WTC11 (cell line): ENCODE results near the gene NOTO.

ENCODE experiments used
- IRF2 ChIP-seq: sonication (generic); formaldehyde crosslinking; IDR thresholded peaks from 2 replicates; pipeline ENCODE4 v1.8.0; 2022; ENCODE audit warnings: low read depth, missing genetic modification reagents, borderline replicate concordance
- NR2C2 ChIP-seq: sonication (generic); formaldehyde crosslinking; IDR thresholded peaks from 2 replicates; pipeline ENCODE4 v1.8.0; 2022; ENCODE audit warnings: mild to moderate bottlenecking, missing genetic modification reagents
- TCF7 ChIP-seq: sonication (generic); formaldehyde crosslinking; IDR thresholded peaks from 2 replicates; pipeline ENCODE4 v1.8.0; 2022; ENCODE audit warnings: mild to moderate bottlenecking, low read depth, missing genetic modification reagents, moderate library complexity
- TEAD4 ChIP-seq: sonication (generic); formaldehyde crosslinking; IDR thresholded peaks from 2 replicates; pipeline ENCODE4 v1.8.0; 2022; ENCODE audit warnings: mild to moderate bottlenecking, missing genetic modification reagents
- TP53 ChIP-seq: sonication (generic); formaldehyde crosslinking; IDR thresholded peaks from 2 replicates; pipeline ENCODE4 v1.8.1; 2023; ENCODE audit warnings: mild to moderate bottlenecking, missing genetic modification reagents
- TF ChIP-seq, protein P1 (sequence below): fragments of 200-600 bp; IDR thresholded peaks from 2 replicates; pipeline ENCODE4 v1.8.0; 2022; ENCODE audit warnings: antibody characterized with exemption
- TF ChIP-seq, protein P2 (sequence below): sonication (generic); formaldehyde crosslinking; conservative IDR thresholded peaks from 2 replicates; pipeline ENCODE4 v1.8.1; 2022; ENCODE audit warnings: mild to moderate bottlenecking, missing genetic modification reagents

- TF ChIP-seq, protein P1, sequence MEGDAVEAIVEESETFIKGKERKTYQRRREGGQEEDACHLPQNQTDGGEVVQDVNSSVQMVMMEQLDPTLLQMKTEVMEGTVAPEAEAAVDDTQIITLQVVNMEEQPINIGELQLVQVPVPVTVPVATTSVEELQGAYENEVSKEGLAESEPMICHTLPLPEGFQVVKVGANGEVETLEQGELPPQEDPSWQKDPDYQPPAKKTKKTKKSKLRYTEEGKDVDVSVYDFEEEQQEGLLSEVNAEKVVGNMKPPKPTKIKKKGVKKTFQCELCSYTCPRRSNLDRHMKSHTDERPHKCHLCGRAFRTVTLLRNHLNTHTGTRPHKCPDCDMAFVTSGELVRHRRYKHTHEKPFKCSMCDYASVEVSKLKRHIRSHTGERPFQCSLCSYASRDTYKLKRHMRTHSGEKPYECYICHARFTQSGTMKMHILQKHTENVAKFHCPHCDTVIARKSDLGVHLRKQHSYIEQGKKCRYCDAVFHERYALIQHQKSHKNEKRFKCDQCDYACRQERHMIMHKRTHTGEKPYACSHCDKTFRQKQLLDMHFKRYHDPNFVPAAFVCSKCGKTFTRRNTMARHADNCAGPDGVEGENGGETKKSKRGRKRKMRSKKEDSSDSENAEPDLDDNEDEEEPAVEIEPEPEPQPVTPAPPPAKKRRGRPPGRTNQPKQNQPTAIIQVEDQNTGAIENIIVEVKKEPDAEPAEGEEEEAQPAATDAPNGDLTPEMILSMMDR = peak; percentile 81
- TF ChIP-seq TEAD4 (CRISPR knock-in tag) = no peak
- TF ChIP-seq TCF7 (CRISPR knock-in tag) = no peak
- no peak for TF ChIP-seq TP53 (CRISPR knock-in tag)
- no peak for TF ChIP-seq IRF2 (CRISPR knock-in tag)
- TF ChIP-seq NR2C2 (CRISPR knock-in tag) = no peak
- TF ChIP-seq, protein P2, sequence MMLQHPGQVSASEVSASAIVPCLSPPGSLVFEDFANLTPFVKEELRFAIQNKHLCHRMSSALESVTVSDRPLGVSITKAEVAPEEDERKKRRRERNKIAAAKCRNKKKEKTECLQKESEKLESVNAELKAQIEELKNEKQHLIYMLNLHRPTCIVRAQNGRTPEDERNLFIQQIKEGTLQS = no peak
Observed at GRCh38 chr2:73212448-73213176, 10.2 kb downstream of the NOTO start.
